HG03175 (cell line): Measurements from ENCODE around the gene MRPL2.
A peak's percentile ranks its signal among the peaks of the same experiment; 100 is the strongest.

Source experiments
- ATAC-seq: cut with Tn5 transposase; IDR thresholded peaks from one replicate; pipeline ENCODE4 v1.9.1; 2021; ENCODE audit warnings: mild to moderate bottlenecking, moderate library complexity; ENCODE audit not compliant: unreplicated experiment

Gene MRPL2

GRCh38 chr6:43021270-43022047, 37.8 kb downstream of the MRPL2 start, which contains the start of gene RRP36:
Gene RRP36 (plus strand): TSS chr6:43021623. CDS start chr6:43021655, 32 bp downstream.
- peak; percentile 69 for ATAC-seq

- ATAC-seq, result no peak
Observed at GRCh38 chr6:43020847-43021246, 38.4 kb downstream of the MRPL2 start.

DNA sequence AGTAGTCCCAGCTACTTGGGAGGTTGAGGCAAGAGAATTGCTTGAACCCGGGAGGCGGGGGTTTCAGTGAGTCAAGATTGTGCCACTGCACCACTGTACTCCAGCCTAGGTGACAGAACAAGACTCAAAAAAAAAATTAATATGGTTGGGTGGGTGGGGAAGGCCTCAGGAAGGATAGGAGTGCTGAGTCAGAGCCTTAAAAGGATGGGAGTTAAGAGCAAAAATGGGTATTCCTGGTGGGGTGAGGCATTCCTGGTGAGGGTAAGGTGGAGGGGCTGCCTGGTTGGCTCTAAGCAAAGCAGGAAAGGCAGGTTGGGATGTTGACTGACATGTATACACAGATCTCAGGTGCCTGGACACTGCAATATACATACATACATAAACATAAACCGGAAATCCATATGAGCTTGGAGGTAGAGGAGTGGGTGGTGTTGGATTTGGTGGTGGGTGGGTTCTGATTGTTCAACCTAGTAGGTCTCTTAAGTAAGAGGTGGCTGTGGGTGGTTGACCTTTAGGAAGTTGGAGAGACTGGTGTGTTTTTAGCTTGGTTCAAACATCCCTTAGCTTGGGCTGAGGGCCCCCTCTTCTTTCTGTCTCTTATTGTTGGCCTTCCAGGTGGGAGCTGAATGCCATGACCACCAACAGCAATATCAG, 39.1 kb downstream of the MRPL2 start:
- ATAC-seq, result no peak

GRCh38 chr6:43019152-43019551, 40.1 kb downstream of the MRPL2 start:
- ATAC-seq, result no peak

DNA sequence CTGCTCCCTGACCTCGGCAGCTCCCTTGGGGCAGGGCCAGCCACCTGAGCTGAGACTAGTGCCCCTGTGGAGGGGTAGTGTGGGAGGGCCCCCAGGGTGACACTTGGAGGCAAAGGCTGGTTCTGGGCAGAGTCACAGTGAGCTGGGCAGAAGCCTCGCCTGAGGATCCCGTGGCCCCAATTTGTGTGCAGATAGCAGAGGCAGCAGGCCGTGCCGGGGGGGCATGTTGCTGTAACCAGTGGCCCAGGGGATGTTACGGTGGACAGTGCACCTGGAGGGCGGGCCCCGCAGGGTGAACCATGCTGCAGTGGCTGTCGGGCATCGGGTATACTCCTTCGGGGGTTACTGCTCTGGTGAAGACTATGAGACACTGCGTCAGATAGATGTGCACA, 42.3 kb downstream of the MRPL2 start:
- ATAC-seq, result no peak

GRCh38 chr6:43016176-43016942, 42.9 kb downstream of the MRPL2 start:
- no peak for ATAC-seq

- no peak for ATAC-seq
Observed at GRCh38 chr6:43014434-43014909, 44.8 kb downstream of the MRPL2 start.

- peak; percentile 95 for ATAC-seq
Observed at GRCh38 chr6:43013843-43014433, 45.3 kb downstream of the MRPL2 start, which contains the start of the genes KLHDC3 and MEA1. Gene KLHDC3 (plus strand): TSS chr6:43014249. CDS start chr6:43017193, 2,944 bp downstream. Gene MEA1 (minus strand): TSS chr6:43013946. CDS start chr6:43013813, 133 bp downstream.

GRCh38 chr6:43013097-43013842, 46.0 kb downstream of the MRPL2 start:
- ATAC-seq, result peak; percentile 4

GRCh38 chr6:43012364-43012763, 46.9 kb downstream of the MRPL2 start:
- ATAC-seq, result no peak

- ATAC-seq, result no peak
Observed at GRCh38 chr6:43011207-43011606, 48.0 kb downstream of the MRPL2 start.

DNA sequence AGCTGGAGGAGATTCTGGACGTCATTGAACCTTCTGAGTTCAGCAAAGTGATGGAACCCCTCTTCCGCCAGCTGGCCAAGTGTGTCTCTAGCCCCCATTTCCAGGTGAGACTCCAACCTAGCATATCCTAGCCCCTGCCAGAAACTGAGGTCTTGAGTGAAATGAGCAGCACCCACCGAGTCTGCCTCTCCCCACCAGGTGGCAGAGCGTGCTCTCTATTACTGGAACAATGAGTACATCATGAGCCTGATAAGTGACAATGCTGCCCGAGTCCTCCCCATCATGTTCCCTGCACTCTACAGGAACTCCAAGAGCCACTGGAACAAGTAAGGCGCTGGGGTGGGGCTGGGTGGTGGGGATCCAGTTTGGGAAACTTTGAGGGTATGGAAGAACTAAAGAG, 50.1 kb downstream of the MRPL2 start:
- no peak for ATAC-seq

- ATAC-seq, result no peak
Observed at GRCh38 chr6:43007126-43007525, 52.1 kb downstream of the MRPL2 start.

GRCh38 chr6:43006251-43006650, 53.0 kb downstream of the MRPL2 start:
- no peak for ATAC-seq

- ATAC-seq, result no peak
Observed at GRCh38 chr6:43005844-43006243, 53.4 kb downstream of the MRPL2 start.
